GM21528 (cell line): ENCODE data around the gene PSEN2.
"Not testable (repeated sequence)": the region's sequence is repeated elsewhere in the genome, so short reads cannot be mapped to it uniquely, and the experiment has no call there.

Source experiments
- ATAC-seq: cut with Tn5 transposase; IDR thresholded peaks from one replicate; pipeline ENCODE4 v1.9.1; 2021; ENCODE audit warnings: mild to moderate bottlenecking, moderate library complexity; ENCODE audit not compliant: unreplicated experiment, low FRiP score

The PSEN2 gene

GRCh38 chr1:226870401-226871279, at the start of gene PSEN2:
Gene PSEN2 (plus strand): TSS chr1:226870616. CDS start chr1:226881908, 11,292 bp downstream.
- ATAC-seq = peak; percentile 94

DNA sequence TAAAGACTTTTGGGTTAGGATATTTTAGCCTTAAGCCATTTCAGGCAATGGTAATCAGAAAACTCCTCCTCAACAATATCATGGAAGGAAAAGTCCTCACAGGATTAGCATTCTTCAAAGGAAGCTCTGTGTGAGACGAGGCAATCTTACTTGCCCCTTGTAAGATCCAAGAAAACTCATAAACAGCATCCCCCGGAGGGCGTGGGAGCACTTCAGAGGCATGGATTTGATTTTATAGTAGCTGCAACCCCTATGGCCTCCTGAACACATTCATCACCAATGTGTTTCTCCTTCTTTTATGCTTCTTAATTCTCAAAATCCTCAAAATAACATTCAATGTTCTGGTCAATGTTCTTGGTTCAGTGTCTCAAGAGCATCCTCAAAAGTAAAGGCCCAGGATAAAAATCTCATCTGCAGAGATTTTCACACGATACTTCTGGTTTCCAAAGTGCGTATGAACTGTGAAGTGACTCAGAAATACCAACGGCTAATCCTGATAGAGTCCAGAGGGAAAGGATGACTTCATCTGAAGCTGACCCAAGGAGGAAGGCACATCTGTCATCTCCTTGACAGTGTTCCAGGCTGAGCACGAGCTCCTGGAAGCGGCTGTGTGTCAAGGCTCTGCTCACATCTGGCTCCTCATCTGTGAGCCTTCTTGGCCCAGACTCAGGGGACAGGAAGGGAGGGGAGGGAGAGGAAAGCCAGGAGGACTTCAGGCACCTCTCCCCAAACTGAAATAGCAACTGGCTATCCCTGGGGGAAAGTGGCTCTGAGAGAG, 49.3 kb upstream of the PSEN2 start:
- ATAC-seq = no peak

- no peak for ATAC-seq
These were observed 48.7 kb upstream of the PSEN2 start for GRCh38 chr1:226821719-226822085.

- no peak for ATAC-seq
These were observed 46.8 kb upstream of the PSEN2 start for GRCh38 chr1:226823643-226824042.

GRCh38 chr1:226825037-226825745, 45.2 kb upstream of the PSEN2 start:
- ATAC-seq = no peak

GRCh38 chr1:226825746-226826100, 44.7 kb upstream of the PSEN2 start:
- no peak for ATAC-seq

- no peak for ATAC-seq
These were observed 43.7 kb upstream of the PSEN2 start for GRCh38 chr1:226826479-226827261.

- no peak for ATAC-seq
These were observed 43.0 kb upstream of the PSEN2 start for GRCh38 chr1:226827458-226827857.

GRCh38 chr1:226827968-226828513, 42.4 kb upstream of the PSEN2 start:
- ATAC-seq = peak; percentile 92

DNA sequence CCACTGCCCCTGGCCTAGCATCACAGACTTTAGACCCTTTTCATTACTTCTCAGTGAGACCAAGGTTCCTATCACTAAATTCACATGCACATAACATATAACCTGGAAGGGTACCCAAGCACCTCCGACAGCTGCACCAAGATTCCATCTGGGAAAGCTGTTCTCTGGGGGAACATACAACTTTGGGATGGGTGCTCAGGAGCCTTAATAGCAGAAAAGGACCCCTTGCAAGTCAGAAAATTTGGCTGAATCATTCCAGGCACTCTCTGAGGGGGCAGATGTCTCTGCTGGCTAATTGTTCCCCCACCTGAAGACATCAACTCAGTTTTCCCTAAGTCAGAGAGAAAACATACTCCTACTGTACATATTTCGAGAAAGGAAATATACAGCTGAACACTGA, 41.3 kb upstream of the PSEN2 start:
- no peak for ATAC-seq

- no peak for ATAC-seq
These were observed 38.5 kb upstream of the PSEN2 start for GRCh38 chr1:226831953-226832352.

- ATAC-seq = no peak
These were observed 37.8 kb upstream of the PSEN2 start for GRCh38 chr1:226832613-226833012.

GRCh38 chr1:226834179-226834578, 36.2 kb upstream of the PSEN2 start:
- ATAC-seq = not testable (repeated sequence)

DNA sequence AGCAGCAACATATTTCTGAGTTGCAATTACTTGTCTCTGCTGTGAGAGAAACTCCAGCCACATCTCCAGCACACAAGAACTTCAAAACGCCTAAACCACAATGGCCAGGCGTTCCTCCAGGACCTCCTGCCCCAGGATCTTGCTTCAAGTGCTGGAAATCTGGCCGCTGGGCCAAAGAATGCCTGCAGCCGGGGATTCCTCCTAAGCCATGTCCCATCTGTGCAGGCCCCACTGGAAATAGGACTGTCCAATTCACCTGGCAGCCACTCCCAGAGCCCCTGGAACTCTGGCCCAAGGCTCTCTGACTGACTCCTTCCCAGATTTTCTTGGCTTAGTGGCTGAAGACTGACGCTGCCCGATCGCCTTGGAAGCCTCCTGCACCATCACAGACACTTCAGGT, 35.0 kb upstream of the PSEN2 start:
- ATAC-seq = not testable (repeated sequence)

- not testable (repeated sequence) for ATAC-seq
These were observed 32.5 kb upstream of the PSEN2 start for GRCh38 chr1:226837966-226838365.

- ATAC-seq = no peak
These were observed 32.0 kb upstream of the PSEN2 start for GRCh38 chr1:226838456-226838855.

DNA sequence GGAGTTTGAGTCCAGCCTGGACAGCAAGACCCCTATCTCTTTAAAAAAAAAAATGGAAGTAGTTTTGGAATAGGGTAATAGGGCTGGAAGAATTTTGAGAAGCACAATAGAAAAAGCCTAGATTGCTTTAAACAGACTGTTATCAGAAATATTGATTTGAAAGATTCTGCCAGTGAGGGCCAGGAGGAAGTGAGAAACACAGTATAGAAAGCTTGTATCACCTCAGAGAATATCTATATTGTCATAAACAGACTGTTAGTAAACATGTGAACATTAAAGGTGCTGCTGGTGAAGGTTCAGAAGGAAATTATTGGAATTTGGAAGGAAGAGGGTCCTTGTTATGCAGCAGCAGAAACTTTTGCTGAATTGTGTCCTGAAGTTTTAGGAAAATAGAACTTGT, 24.8 kb upstream of the PSEN2 start:
- ATAC-seq = no peak

DNA sequence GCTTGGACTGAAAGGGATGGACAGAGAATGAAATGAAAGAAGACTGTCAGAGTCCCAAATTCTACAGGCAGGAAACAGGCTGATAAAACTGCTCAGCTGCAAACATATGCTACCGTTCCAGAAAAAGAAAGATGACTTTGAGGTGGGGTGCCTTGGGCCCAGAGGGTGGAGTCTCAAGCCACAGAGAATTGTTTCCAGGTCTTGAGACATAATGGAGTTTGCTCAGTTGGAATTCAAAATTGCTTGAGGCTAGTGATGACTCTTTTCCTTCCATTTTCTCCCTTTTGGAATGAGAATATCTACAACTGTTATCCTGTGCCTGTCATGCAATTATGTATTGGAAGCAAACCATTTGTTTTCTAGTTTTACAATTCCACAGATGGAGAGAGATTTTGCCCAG, 23.6 kb upstream of the PSEN2 start:
- ATAC-seq = no peak

- not testable (repeated sequence) for ATAC-seq
These were observed 15.9 kb upstream of the PSEN2 start for GRCh38 chr1:226854548-226854947.

DNA sequence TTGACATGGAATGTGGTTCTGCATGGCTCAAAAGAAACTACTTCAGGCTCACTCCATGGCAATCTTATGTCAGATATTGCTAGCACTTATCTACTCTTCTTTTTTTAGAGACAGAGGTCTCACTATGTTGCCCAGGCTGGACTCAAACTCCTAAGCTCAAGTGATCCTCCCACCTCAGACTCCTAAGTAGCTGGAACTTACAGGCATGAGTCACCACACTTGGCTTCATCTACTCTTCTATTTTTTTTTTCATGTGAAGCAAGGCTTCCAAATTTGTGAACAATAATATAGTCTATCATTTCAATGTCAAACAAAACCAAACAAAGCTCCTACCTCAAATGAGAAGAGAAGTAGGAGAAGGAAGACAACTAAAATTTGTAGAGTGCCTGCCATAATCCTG, 7.5 kb upstream of the PSEN2 start:
- ATAC-seq = no peak
